Measurements from ENCODE around the gene STRBP.

STRBP gene

GRCh38 chr9:123127512-123128075, 140.8 kb downstream of the STRBP start:
- DNase-seq, result no peak

GRCh38 chr9:123121457-123121856, 146.9 kb downstream of the STRBP start:
- no peak for DNase-seq

GRCh38 chr9:123120953-123121352, 147.4 kb downstream of the STRBP start:
- DNase-seq, result no peak

- DNase-seq, result no peak
Observed at GRCh38 chr9:123120131-123120530, 148.3 kb downstream of the STRBP start.

- DNase-seq, result no peak
Observed at GRCh38 chr9:123119566-123119965, 148.8 kb downstream of the STRBP start.

- DNase-seq, result no peak
Observed at GRCh38 chr9:123116036-123116435, 152.3 kb downstream of the STRBP start.

GRCh38 chr9:123115146-123115913, 153.1 kb downstream of the STRBP start:
- DNase-seq, result no peak

- no peak for DNase-seq
Observed at GRCh38 chr9:123113185-123113584, 155.2 kb downstream of the STRBP start.

GRCh38 chr9:123112015-123112975, 156.1 kb downstream of the STRBP start:
- DNase-seq, result no peak

- DNase-seq, result no peak
Observed at GRCh38 chr9:123111427-123112014, 156.9 kb downstream of the STRBP start.

GRCh38 chr9:123109540-123110279, 158.7 kb downstream of the STRBP start:
- no peak for DNase-seq

- no peak for DNase-seq
Observed at GRCh38 chr9:123108976-123109375, 159.4 kb downstream of the STRBP start.

GRCh38 chr9:123107639-123108285, 160.6 kb downstream of the STRBP start:
- DNase-seq, result no peak

- DNase-seq, result no peak
Observed at GRCh38 chr9:123105490-123105889, 162.9 kb downstream of the STRBP start.

GRCh38 chr9:123104807-123105206, 163.6 kb downstream of the STRBP start:
- DNase-seq, result no peak

GRCh38 chr9:123102375-123103113, 165.8 kb downstream of the STRBP start:
- no peak for DNase-seq

GRCh38 chr9:123099548-123099947, 168.8 kb downstream of the STRBP start:
- DNase-seq, result no peak

GRCh38 chr9:123099042-123099441, 169.3 kb downstream of the STRBP start:
- DNase-seq, result no peak

GRCh38 chr9:123098096-123098459, 170.3 kb downstream of the STRBP start:
- DNase-seq, result no peak

GRCh38 chr9:123097430-123098095, 170.8 kb downstream of the STRBP start:
- no peak for DNase-seq

- no peak for DNase-seq
Observed at GRCh38 chr9:123096987-123097386, 171.4 kb downstream of the STRBP start.

Measured in NCI-H526 (cell line).